HFF-Myc (cell line): ENCODE results near the gene FDCSP.
"Not testable (repeated sequence)": the region's sequence is repeated elsewhere in the genome, so short reads cannot be mapped to it uniquely, and the experiment has no call there.

ENCODE experiments used
- DNase-seq: peaks from one replicate; pipeline ENCODE4 v3.0.0-alpha.2; 2011; ENCODE audit warnings: low read depth; ENCODE audit errors: extremely low read depth
- H3K4me3 ChIP-seq: replicated peaks from 2 replicates; pipeline ENCODE4 v1.5.1; 2011; ENCODE audit warnings: low read depth, mild to moderate bottlenecking, control low read depth, low read length
- CTCF ChIP-seq: IDR thresholded peaks from 2 replicates; pipeline ENCODE4 v1.5.1; 2012; ENCODE audit warnings: mild to moderate bottlenecking, low read depth, low read length, control low read depth; ENCODE audit errors: missing control alignments

The FDCSP gene

GRCh38 chr4:70195425-70195824 is 30.5 kb upstream of the FDCSP start, which contains the start of gene ODAM:
ODAM (plus strand) TSS chr4:70195725; CDS start chr4:70196544, 819 bp downstream.
- no peak within 1 kb of the TSS for H3K4me3 ChIP-seq
- no peak for DNase-seq
- no peak for TF ChIP-seq CTCF

GRCh38 chr4:70196857-70197256 is 29.1 kb upstream of the FDCSP start:
- DNase-seq, result no peak
- no peak for TF ChIP-seq CTCF
- H3K4me3 ChIP-seq, result no peak overlapping the region

- H3K4me3 ChIP-seq, result no peak overlapping the region
- no peak for TF ChIP-seq CTCF
Observed at GRCh38 chr4:70197842-70198241, 28.1 kb upstream of the FDCSP start.

GRCh38 chr4:70203601-70204000 is 22.3 kb upstream of the FDCSP start:
- TF ChIP-seq CTCF, result no peak
- H3K4me3 ChIP-seq, result no peak overlapping the region
- no peak for DNase-seq

More at GRCh38 chr4:70197842-70198241, 28.1 kb upstream of the FDCSP start:
- no peak for DNase-seq

- not testable (repeated sequence) for DNase-seq, H3K4me3 ChIP-seq
Observed at GRCh38 chr4:70212752-70213151, 13.2 kb upstream of the FDCSP start.

GRCh38 chr4:70216109-70216508 is 9.8 kb upstream of the FDCSP start:
- not testable (repeated sequence) for DNase-seq, H3K4me3 ChIP-seq

GRCh38 chr4:70216550-70216949 is 9.4 kb upstream of the FDCSP start:
- H3K4me3 ChIP-seq, DNase-seq: not testable (repeated sequence)

- not testable (repeated sequence) for DNase-seq, H3K4me3 ChIP-seq
Observed at GRCh38 chr4:70221389-70221788, 4.5 kb upstream of the FDCSP start.

GRCh38 chr4:70221818-70222217 is 4.1 kb upstream of the FDCSP start:
- not testable (repeated sequence) for DNase-seq, H3K4me3 ChIP-seq

- TF ChIP-seq CTCF, result no peak
- H3K4me3 ChIP-seq, result no peak overlapping the region
- DNase-seq, result no peak
Observed at GRCh38 chr4:70236125-70236524, 10.2 kb downstream of the FDCSP start.
